ENCODE data around the gene ALKAL2. TPM values are rescaled to one million over a fixed set of nuclear protein-coding genes. Genes with fewer than 3 reads are reported as not detected.

ALKAL2 gene
- total RNA-seq, 6 experiments from 2014 or later = 0.49 to 2.9 (median 1.0) TPM

DNA sequence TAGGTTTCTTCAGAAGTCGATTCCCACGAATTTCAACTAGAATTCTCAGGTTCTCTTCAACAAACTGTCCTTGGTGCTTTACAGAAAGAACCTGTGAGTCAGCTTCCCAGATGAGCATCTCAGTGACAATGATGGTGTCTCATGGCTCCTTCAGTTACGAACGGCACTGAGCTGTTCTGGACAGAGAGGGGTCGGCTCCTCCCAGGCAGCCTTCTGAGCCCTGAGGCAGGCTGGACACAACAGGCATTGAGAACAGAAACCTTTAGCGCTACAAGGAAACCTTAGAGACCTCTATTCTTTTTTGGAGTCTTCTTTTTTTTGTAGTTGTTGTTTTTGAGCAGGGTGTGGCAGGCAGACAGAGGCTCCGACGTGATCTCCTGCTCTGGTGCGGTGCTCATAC is 35.1 kb upstream of the ALKAL2 start:
- H3K4me1 ChIP-seq = no peaks in the 10 kb centered on the region
- WGBS (ENCODE audit: insufficient coverage, low coverage, low lambda C conversion rate, missing lambda C conversion rate) = 57% methylated on average over 6 of the region's 9 CpGs
- intact Hi-C loops (cut with DNase I) = no loop called here

DNA sequence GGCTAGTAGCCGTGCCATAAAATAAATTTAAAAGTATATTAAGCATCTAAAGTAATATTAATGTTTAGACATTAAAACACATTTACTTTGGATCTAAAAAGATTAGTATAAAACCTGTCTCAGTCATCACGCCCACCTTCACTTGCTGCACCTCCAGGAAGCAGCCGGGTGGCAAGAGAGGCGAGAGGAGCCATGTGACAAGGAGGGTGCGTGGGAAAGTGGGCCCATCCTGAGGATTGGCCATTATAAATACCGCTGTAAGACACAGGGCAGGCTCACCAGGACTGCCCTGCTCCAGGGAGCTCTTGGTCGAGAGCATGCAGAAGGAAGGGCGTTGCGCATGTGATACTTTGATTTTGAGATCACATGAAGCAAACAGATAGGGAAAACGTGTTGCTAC is 34.4 kb upstream of the ALKAL2 start:
- no peaks in the 10 kb centered on the region for H3K27me3 ChIP-seq
- no peaks in the 10 kb centered on the region for H3K36me3 ChIP-seq
- intact Hi-C loops (cut with DNase I) = no loop called here
- H3K4me1 ChIP-seq = no peaks in the 10 kb centered on the region
- 49% methylated on average over 8 of the region's 10 CpGs for WGBS (ENCODE audit: insufficient coverage, low coverage, low lambda C conversion rate, missing lambda C conversion rate)
- H3K9me3 ChIP-seq = peaks cover 0 to 5% (median 0%) of the 10 kb centered on the region in 4 donors
- TF ChIP-seq, protein P1, sequence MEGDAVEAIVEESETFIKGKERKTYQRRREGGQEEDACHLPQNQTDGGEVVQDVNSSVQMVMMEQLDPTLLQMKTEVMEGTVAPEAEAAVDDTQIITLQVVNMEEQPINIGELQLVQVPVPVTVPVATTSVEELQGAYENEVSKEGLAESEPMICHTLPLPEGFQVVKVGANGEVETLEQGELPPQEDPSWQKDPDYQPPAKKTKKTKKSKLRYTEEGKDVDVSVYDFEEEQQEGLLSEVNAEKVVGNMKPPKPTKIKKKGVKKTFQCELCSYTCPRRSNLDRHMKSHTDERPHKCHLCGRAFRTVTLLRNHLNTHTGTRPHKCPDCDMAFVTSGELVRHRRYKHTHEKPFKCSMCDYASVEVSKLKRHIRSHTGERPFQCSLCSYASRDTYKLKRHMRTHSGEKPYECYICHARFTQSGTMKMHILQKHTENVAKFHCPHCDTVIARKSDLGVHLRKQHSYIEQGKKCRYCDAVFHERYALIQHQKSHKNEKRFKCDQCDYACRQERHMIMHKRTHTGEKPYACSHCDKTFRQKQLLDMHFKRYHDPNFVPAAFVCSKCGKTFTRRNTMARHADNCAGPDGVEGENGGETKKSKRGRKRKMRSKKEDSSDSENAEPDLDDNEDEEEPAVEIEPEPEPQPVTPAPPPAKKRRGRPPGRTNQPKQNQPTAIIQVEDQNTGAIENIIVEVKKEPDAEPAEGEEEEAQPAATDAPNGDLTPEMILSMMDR (IDR thresholded peaks at IDR 0.05) = no peak
- no peak for TF ChIP-seq POLR2A (IDR thresholded peaks at IDR 0.05)
- H3K4me3 ChIP-seq = no peak overlapping the region
- H3K27ac ChIP-seq = no peak overlapping the region
- ATAC-seq = no peak
- no peak for DNase-seq

More for the DNA sequence above, 35.1 kb upstream of the ALKAL2 start:
- no peaks in the 10 kb centered on the region for H3K27me3 ChIP-seq
- no peak for ATAC-seq
- H3K27ac ChIP-seq = no peak overlapping the region
- H3K36me3 ChIP-seq = no peaks in the 10 kb centered on the region
- DNase-seq = no peak
- TF ChIP-seq, protein P1 (IDR thresholded peaks at IDR 0.05) = no peak
- TF ChIP-seq POLR2A (IDR thresholded peaks at IDR 0.05) = no peak
- H3K9me3 ChIP-seq = peaks cover 0 to 6% (median 0%) of the 10 kb centered on the region in 4 donors
- H3K4me3 ChIP-seq = no peak overlapping the region

DNA sequence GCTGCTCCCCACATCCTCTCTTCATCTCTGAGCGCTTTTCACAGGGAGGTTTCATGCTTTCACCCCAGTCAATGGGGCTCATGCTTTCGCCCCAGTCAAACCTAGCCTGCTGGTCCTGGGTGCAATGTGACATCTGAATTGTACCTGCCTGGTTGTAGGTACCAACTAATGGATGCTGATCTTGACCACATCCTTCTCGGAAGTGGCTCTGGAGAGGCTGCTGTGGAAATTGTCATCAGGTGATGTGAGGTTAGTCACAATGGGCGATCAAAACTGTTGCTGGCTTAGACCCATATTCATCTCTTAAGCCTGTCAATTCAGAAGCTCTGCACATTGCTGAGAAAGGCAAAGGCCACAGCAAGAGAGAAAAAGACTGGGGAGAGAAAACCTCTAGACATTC is 32.7 kb upstream of the ALKAL2 start:
- no peaks in the 10 kb centered on the region for H3K9me3 ChIP-seq
- H3K4me3 ChIP-seq = no peak overlapping the region
- H3K4me1 ChIP-seq = no peaks in the 10 kb centered on the region
- TF ChIP-seq POLR2A (IDR thresholded peaks at IDR 0.05) = no peak
- TF ChIP-seq, protein P1 (IDR thresholded peaks at IDR 0.05) = no peak
- no peaks in the 10 kb centered on the region for H3K36me3 ChIP-seq
- WGBS (ENCODE audit: insufficient coverage, low coverage, low lambda C conversion rate, missing lambda C conversion rate) = 76% methylated on average over 3 of the region's 4 CpGs
- H3K27ac ChIP-seq = no peak overlapping the region
- ATAC-seq = no peak
- intact Hi-C loops (cut with DNase I) = no loop called here
- no peaks in the 10 kb centered on the region for H3K27me3 ChIP-seq
- DNase-seq = no peak

DNA sequence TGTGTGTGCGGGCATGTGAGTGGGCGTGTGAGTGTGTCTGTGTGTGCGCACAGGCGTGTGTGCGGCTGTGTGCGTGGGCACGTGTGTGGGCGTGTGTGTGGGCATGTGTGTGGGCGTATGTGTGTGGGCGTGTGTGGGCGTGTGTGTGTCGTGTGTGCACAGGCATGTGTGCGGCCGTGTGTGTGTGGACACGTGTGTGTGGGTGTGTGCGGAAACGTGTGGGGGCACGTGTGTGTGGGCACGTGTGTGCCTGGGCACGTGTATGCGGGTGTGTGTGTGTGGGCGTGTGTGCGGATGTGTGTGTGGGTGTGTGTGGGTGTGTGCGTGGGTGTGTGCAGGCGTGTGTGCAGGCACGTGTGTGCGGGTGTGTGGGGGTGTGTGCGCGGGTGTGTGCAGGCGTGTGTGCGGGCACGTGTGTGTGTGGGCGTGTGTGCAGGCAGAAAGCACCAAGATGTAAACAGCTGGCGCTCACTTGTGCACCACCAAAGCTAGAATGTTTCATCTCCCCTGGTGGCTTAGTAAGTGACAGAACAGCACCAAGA is 31.2 kb upstream of the ALKAL2 start:
- Histone ChIP-seq H3K4me3 (no peak overlapping the region), H3K27me3 (no peaks in the 10 kb centered on the region), H3K4me1 (no peaks in the 10 kb centered on the region), H3K36me3 (no peaks in the 10 kb centered on the region), H3K9me3 (no peaks in the 10 kb centered on the region), H3K27ac (no peak overlapping the region)
- DNase-seq = no peak
- WGBS (ENCODE audit: insufficient coverage, low coverage, low lambda C conversion rate, missing lambda C conversion rate) = 63% methylated on average over 17 of the region's 34 CpGs
- TF ChIP-seq, protein P1 (IDR thresholded peaks at IDR 0.05) = no peak
- no peak for TF ChIP-seq POLR2A (IDR thresholded peaks at IDR 0.05)
- peak in 1 of 4 donors; percentile 15 for ATAC-seq
- intact Hi-C loops (cut with DNase I) = no loop called here
